ENCODE results near the gene ABLIM2. TPM values are rescaled to one million over a fixed set of nuclear protein-coding genes. Genes with fewer than 3 reads are reported as not detected.

The ABLIM2 gene
- total RNA-seq, 4 donors from 2014 or later: 5.9 to 20.0 (median 8.6) TPM

- TF ChIP-seq CTCF (IDR thresholded peaks at IDR 0.05; ENCODE audit: low read depth): no peak
These were observed 16.7 kb downstream of the ABLIM2 start for GRCh38 chr4:8141935-8142334.

- no peak for TF ChIP-seq CTCF (IDR thresholded peaks at IDR 0.05; ENCODE audit: low read depth)
These were observed 17.7 kb downstream of the ABLIM2 start for GRCh38 chr4:8140915-8141314.

- no peak for TF ChIP-seq CTCF (IDR thresholded peaks at IDR 0.05; ENCODE audit: low read depth)
These were observed 21.5 kb downstream of the ABLIM2 start for GRCh38 chr4:8136972-8137710.

- no peak for TF ChIP-seq CTCF (IDR thresholded peaks at IDR 0.05; ENCODE audit: low read depth)
These were observed 22.1 kb downstream of the ABLIM2 start for GRCh38 chr4:8136529-8136928.

GRCh38 chr4:8135666-8136065 lies 22.9 kb downstream of the ABLIM2 start:
- no peak for TF ChIP-seq CTCF (IDR thresholded peaks at IDR 0.05; ENCODE audit: low read depth)

GRCh38 chr4:8133897-8134563 lies 24.6 kb downstream of the ABLIM2 start:
- TF ChIP-seq CTCF (IDR thresholded peaks at IDR 0.05; ENCODE audit: low read depth): no peak

- no peak for TF ChIP-seq CTCF (IDR thresholded peaks at IDR 0.05; ENCODE audit: low read depth)
These were observed 25.5 kb downstream of the ABLIM2 start for GRCh38 chr4:8132947-8133705.
